GM19238 (cell line): Measurements from ENCODE around the gene ADD2.
"Not testable (repeated sequence)": the region's sequence is repeated elsewhere in the genome, so short reads cannot be mapped to it uniquely, and the experiment has no call there.

Experiments
- DNase-seq: peaks from one replicate; pipeline ENCODE4 v3.0.0; 2011; ENCODE audit warnings: low spot score; ENCODE audit not compliant: insufficient read length

The ADD2 gene, protein sequence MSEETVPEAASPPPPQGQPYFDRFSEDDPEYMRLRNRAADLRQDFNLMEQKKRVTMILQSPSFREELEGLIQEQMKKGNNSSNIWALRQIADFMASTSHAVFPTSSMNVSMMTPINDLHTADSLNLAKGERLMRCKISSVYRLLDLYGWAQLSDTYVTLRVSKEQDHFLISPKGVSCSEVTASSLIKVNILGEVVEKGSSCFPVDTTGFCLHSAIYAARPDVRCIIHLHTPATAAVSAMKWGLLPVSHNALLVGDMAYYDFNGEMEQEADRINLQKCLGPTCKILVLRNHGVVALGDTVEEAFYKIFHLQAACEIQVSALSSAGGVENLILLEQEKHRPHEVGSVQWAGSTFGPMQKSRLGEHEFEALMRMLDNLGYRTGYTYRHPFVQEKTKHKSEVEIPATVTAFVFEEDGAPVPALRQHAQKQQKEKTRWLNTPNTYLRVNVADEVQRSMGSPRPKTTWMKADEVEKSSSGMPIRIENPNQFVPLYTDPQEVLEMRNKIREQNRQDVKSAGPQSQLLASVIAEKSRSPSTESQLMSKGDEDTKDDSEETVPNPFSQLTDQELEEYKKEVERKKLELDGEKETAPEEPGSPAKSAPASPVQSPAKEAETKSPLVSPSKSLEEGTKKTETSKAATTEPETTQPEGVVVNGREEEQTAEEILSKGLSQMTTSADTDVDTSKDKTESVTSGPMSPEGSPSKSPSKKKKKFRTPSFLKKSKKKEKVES

DNA sequence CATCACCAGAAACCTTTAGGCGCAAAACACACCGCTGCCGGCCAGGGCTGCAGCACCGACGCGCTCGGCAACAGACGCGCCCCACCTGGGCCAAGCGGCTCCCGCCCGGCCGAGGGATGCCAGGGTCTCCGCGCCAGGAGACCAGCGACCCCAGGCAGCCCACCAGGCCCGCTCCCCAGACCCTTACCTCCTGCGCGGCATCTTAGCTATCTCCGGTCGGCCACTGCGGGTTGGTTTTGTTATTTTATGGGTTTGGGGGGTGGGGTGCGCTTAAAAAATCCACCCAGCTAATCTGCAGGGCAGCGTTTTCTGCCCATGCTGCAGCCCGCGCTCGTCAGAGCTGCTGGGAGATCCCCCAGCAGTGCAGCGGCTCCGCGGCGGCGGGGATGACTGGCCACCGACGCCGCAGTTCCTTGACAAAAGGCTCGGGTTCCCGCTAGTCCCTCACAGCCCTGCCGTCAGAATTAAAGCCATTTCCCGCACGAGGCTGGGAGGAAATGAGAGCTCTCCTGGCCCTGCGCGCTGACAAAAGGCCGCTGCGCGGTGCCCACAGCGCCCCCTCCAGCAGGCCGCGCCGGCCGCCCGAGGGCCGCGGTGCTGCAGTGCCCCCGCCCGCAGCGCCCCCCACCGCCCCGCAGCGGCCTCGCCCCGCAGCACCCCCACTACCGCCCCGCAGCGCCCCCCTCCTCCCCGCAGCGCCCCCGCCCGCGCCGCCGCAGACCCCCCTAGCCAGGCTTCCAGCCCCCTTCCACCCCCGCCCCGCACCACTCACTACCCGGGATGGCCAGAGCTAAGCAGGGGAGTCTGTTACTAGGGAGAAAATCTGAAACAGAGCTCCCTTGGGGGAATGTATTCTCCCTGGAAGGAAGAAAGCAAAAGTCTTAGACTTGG lies at the start of gene ADD2:
ADD2 (minus strand) TSS at position 502 of the 891 bp plus-strand sequence. CDS start 61,792 bp downstream, outside the sequence.
- DNase-seq: peak; percentile 33

DNA sequence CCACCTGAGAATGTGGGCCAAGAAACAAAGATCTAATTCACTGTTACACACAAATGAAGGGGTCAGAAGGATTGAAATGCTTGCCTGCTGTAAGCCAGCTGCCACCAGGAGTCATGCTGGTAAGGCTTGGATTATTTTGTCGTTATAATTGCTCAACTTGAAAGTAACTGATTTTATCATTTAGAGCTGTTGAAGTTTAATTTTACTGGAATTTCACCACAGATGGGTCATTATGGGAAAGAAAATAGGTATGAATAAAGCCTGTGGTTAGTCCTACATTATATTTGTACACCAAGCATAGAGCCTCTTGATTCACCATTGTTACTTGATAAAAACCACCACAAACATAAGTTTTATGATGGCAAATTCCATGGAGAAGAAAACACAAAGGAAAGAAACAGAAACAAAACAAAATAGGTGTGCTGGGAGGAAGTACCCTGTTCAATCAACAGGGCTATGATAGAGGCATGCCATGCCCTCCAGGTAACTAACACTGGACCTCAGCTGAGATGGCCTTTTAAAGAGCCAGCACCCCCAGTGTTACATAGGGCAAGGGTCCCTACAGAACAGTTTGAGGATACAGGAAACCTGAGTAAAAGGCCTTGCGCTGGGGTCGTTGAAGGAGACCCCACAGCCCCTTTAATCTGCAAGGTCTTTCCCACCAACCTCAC lies 49.4 kb upstream of the ADD2 start:
- DNase-seq: no peak

DNA sequence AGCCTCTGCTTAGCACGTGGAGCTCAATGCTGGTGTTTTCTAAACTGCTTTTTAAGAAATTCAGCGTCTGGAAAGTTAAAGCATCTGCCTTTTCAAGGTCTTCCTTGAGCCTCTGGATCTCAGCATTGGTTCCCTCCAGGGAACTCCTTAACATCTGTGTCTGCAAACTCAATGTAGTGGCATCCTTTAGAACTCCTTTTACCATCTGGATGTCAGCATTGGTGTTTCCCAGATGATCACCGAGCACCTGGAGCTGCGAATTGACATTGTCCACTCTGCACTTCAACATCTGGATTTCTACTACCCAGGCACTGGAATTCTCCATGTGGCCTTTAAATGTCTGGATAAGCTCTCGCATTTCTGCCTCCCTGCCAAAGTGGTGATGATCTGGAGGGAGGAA lies 48.7 kb upstream of the ADD2 start:
- no peak for DNase-seq

DNA sequence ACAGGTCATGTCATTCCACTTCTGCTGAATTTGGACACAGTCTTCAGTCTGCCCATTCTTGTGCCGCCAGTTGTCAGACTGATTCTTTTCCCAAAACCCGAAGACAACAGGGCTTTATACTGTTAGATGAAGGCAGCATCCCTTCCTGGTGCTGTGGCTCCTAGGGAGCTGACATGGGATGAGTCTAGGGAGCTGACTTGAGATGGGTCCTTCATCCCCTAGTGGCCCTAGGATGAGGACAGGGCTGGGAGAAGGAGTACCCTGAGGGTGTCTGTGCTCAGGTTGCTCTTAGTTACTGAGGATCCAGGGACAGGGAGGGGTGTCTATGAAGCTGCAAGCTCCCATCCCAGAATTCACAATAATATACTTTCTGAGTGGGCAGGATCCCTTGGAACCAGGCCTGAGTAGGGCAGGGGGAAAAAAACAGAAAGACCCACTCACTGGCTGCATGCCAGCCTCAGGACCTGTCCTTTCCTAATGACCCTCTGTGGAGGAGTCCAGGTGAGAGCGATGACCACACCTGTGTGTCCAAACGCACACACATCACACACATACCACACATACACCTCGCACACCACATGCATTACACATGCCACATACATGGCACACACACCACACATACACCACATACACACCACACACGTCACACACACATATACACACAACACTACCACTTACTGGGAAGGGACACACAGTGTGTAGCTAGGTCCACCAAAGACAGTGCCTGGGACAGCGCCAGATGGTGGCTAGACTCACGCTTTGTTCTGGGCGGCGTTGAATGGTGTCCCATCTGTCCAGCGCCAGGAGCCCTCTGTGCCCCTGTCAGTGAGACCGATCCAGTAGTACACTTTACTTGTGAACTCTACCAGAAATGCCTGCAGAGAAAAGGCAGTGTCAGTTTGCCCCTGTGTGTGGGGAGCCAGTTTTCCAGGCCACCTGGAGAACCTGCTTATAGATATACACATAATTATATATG lies 41.3 kb upstream of the ADD2 start:
- no peak for DNase-seq

DNA sequence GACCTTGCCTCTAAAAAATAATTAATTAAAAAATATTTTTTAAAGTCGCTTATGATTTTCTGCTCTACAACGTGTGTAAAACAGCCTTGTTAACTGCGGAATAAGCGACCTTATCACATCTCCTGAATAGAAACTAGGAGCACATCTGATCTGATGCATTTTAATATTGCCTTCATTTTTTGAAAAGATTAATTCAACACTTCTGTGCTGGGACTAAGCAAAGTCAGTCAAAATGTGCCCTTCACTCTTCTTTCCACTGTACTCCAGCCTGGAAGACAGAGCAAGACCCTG lies 39.8 kb upstream of the ADD2 start:
- DNase-seq: no peak

DNA sequence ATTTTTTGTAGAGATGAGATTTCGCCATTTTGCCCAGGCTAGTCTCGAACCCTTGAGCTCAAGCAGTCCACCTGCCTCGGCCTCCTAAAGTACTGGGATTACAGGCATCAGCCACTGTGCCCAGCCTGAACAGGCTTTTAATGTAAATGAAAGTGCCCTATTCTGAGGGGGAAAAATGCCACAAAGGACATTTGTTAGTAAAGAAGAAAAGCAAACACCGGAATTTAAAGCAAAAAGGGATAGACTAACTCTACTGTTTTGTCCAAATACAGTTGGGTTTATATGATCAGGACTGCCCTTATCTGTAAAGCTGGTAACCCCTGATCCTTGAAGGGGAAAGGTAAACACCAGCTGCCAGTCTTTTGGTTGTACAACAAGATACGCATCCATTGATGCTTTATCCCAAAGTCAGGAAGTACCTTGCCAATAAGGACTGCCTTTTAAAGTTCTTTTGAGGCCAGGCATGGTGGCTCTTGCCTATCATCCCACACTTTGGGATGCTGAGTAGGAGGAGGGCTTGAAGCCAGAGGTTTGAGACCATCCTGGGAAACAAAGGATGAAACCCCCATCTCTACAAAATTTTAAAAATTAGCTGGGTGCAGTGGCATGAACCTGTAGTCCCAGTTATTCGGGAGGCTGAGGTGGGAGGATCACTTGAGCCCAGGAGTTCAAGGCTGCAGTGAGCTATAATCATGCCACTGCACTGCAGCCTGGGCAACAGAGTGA lies 39.3 kb upstream of the ADD2 start:
- no peak for DNase-seq

DNA sequence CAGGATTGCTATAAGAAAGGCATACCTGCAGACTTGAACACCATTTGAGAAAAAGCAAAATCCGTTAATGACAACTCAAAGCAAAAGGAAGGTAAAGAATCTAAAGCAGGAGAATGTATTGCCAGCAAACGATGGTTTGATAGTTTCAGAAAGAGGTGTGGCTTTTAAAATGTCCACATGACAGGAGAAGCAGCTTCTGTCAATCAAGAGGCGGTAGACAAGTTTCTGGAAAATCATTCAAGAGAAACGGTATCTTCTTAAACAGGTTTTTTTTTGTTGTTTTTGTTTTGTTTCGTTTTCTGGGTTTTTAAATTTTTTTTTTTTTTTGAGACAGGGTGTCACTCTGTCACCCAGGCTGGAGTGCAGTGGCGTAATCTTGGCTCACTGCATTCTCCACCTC lies 38.6 kb upstream of the ADD2 start:
- no peak for DNase-seq

DNA sequence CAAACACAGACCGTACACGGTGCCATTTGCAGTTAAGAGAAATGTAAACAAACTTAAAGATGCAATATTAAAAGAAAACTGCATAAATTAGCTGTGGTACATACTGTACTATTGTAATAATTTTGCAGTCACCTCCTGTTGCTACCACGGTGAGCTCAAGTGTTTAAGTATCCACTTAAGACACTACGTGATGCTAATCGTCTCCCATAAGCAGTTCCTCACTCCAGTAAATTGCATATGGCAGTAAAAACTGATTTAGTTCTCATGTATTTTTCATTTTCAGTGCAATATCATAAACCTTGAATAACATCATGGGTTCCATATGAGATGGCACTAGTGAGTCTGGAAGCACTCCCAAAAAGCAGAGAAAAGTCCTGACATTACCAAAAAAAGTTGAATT lies 38.0 kb upstream of the ADD2 start:
- DNase-seq: no peak

DNA sequence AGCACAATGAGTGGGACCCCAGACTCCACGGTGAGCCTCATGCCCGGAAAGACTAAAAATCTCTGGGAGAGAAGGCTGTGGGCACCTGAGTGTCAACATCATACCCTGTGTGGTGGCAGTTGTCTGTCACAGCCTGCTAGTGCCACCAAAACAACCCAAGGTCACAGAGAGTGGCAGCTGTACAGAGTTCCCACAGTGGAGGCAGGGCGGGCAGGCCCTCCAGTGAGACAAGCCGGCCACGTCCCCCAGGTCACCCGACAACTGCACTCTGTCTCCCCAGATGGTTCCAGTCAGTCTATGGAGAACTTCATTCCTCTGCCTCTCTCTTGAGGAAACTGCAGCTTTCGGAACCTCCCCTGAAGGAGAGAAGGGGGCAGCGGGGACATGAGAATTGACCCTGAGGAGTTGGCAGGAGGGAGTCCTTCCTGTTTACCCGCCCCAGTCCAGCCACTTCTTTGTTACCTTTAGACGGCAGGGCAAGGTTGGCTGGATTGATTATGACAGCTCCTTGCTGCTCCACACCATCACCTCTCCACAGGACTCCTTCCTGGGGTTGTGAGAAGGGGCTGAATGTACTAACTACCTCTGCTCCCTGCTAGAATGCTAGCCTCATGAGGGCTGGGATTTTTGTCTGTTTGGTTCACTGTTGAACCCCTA lies 33.7 kb upstream of the ADD2 start:
- DNase-seq: no peak

DNA sequence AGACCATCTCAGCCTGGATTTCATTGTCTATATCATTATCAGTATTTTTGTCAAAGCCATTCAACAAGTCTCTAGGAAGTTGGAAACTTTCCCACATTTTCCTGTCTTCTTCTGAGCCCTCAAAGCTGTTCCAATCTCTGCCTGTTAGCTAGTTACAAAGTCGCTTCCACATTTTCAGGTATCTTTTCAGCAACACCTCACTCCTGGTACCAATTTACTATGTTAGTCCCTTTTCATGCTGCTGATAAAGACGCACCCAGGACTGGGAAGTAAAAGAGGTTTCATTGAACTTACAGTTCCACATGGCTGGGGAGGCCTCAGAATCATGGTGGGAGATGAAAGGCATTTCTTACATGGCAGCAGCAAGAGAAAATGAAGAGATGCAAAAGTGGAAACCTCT lies 31.7 kb upstream of the ADD2 start:
- DNase-seq: no peak

DNA sequence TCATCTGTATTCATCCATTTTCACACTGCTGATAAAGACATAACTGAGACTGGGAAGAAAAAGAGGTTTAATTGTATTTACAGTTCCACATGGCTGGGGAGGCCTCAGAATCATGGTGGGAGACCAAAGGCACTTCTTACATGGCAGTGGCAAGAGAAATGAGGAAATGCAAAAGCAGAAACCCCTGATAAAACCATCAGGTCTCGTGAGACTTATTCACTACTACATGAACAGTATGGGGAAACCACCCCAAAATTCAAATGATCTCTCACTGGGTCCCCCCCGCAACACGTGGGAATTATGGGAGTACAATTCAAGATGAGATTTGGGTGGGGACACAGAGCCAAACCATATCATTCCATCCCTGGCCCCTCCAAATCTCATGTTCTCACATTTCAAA lies 30.0 kb upstream of the ADD2 start:
- not testable (repeated sequence) for DNase-seq

DNA sequence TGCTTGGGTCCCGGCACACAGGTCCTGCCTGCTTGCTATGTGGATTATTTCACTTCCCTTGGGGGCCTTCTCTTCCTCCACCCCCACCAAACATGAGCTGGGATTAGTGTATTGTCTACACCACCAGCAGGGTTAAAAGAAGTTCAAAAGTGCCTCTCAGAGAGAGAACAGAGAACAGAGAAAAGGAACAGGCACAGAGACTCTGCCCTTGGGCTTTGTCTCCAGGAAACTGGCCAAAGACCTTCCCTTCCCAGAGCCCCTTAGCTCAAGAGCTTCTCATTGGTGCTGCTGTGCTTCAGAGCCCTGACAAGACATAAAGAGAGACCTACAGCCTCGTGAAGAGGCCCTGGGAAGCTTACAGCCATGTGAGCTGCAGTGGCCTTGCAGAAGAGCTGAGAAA lies 29.5 kb upstream of the ADD2 start:
- no peak for DNase-seq

DNA sequence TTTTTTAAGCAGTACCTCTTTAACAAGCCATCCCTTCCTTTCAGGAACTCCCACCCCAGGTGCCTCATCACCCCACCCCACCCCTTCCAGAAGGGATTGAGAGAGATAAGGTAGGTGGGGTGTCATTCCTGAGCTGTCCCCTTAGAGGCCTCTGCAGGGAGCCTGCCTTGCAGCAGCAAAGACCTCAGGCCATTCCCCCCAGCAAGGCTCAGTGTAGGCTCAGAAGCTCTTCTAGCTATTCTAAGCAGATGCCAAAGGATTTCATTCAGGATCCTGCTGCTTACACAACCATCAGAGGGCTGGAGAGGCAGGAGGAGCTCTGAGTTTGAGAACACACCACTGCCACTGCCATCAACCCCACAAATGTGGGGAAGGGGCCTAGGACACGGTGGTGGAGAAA lies 28.3 kb upstream of the ADD2 start:
- no peak for DNase-seq

DNA sequence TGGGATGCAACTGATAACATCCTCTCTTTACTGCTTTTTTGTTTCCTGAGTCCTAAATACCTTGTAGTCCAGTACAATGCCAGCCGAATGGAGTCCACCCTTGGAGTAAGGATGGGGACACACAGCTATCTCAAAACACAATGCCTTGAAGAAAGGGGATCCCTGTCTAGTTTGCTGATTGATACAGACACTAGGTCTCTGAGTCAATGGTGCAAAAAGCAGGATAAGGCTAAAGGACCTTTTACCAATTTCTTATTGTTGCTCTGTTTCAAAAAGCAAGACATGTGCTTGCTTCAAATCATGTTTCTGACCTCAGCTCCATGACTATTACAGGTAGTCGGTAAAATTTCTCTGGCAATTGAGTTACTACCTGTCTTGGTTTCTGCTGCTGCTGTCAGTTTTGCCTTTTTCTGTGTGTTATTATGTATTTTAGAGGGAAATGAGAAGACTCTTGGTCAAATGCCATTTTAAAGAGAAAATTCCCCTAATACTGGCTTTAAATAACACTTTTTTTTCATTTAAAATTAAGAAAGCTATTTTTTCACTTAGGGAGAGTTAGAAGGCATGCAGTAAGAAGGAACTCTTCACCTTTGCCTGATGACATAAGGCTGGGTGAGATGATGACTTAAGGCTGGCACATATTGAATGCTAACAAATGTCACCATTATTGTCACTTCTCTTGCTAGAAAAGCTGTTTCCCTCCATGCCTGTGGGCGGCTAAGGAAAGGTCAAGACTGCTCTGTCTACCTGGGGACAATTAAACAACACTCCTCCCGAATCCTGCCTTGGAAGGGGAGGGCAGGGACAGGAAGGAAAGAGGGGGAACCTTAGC lies 27.4 kb upstream of the ADD2 start:
- DNase-seq: no peak

DNA sequence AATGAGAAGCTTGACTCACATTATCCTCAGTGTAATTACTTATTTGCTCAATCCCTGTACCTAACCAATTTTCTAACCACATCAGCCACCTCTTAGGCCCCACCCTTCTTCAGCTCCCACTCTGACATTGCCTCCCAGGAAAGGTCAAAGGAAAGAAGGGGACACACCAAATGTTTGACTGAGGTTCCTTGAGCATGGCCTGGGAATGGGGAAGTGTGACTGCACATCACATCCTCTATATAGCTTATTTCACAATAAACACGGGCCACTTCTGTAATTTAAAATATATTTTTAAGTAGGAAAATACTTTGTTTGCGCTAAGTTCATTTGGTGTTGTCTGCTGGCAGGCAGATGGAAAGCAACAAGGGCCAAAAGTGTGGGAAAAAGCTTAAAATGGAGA lies 25.4 kb upstream of the ADD2 start:
- no peak for DNase-seq

DNA sequence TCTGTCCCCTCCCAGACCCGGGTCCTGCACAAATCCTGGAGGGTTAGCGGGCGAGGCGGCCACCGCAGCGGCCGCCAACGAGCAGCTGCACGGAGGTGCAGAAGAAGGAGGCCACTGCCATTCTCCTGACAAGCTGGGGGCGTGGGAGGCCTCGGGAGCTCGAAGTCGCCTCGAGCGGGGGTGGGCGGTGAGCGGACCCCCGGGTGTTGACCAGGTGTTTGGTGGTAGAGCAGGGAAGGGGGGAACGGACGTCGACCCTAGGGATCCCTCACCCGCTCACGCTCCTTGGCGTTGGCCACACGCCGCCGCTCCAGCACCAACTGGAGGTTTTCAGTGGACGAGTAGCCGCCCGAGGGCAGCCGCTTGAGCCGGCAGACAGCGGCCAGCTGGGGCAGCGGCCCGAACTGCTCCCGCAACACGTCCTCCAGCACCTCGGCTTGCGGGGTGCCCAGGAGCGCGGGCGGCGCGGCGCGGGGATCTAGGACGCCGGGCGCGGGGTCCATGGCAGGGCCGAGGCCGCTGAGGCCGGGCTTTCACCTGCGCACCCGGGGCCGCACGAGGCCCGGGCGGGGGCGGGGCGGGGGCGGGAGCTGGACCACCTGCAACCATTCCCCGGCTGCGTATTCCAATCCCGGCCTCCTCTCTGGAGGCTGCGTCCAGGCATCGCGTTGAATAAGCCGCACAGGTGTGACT lies 22.3 kb upstream of the ADD2 start, which contains the start of gene FIGLA:
FIGLA (minus strand) TSS at position 508 of the 693 bp plus-strand sequence; CDS start at position 503, 5 bp downstream.
- no peak for DNase-seq

DNA sequence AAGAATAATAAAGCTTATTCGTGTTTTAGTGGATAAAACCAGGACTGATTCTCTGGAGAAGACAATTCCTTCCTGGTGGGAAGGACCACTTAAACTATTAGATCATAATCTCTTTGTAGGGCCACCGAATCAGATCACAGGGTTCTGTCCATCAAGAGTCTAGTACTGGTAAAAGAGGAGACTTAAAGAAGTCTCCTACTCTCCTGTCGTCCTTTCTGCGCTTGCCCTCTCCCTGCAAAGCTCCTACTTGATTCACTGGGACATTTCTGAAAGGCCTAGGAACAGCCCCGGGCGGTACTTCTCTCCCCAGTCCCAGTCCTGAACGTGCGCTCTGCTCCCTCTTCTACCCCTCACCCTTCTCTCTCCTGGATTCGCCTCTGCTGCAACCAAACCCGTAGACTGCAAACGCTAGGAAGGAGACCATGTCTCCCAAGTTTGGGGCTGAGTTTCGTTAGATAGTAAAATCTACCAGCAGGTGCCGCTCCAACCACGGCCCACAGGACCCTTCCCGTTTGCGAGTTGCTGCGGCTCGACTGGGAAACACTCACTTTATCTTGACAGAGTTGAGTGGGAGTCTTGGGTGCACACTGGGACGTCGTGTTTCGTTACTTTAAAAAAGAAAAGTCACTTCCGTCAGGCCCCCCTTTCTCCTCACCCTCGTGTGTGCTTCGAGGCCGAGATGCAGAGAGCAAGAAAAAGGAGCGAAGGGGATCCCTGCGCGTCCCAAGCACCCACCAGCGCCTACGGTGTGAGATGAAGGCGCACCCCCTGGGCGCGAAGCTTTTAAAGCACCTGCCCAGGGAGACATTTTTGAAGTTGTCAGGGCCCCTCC lies 21.5 kb upstream of the ADD2 start:
- DNase-seq: peak; percentile 22
